Type B pancreatic cell (in vitro differentiated cells): Measurements from ENCODE around the gene NLRP7. TPM values are rescaled to one million over a fixed set of nuclear protein-coding genes. Genes with fewer than 3 reads are reported as not detected.
"Not testable (repeated sequence)": the region's sequence is repeated elsewhere in the genome, so short reads cannot be mapped to it uniquely, and the experiment has no call there.

ENCODE experiments used
- DNase-seq: peaks from one replicate; pipeline ENCODE4 v3.0.0; 2021; ENCODE audit warnings: mixed read lengths; ENCODE audit not compliant: unreplicated experiment; ENCODE audit errors: extremely low spot score
- H3K27ac Mint-ChIP-seq: 2 replicates; pipeline ENCODE4 v1.8.0; 2021; ENCODE audit warnings: mild to moderate bottlenecking, mixed read lengths
- H3K27me3 Mint-ChIP-seq: 2 replicates; pipeline ENCODE4 v1.8.0; 2021; ENCODE audit warnings: mixed read lengths
- H3K36me3 Mint-ChIP-seq: 2 replicates; pipeline ENCODE4 v1.8.0; 2021; ENCODE audit warnings: mixed read lengths
- H3K4me1 Mint-ChIP-seq: one replicate; pipeline ENCODE4 v1.8.0; 2021; ENCODE audit warnings: mixed read lengths; ENCODE audit not compliant: unreplicated experiment
- H3K4me3 Mint-ChIP-seq: 2 replicates; pipeline ENCODE4 v1.8.0; 2021; ENCODE audit warnings: mild to moderate bottlenecking, mixed read lengths
- H3K9me3 Mint-ChIP-seq: 2 replicates; pipeline ENCODE4 v1.8.0; 2021; ENCODE audit warnings: mixed read lengths
- CTCF ChIP-seq: fragments of 200-600 bp; sonication (generic); conservative IDR thresholded peaks from 2 replicates; pipeline ENCODE4 v1.5.0; 2021; ENCODE audit warnings: antibody characterized with exemption, mild to moderate bottlenecking
- total RNA-seq: library from RNA; stranded (reverse); gene quantifications from 2 replicates; pipeline ENCODE4 v1.2.1, GENCODE V29; 2021; ENCODE audit warnings: low replicate concordance

NLRP7 gene
- total RNA-seq, 1 donor from 2014 or later = not detected

- Mint-ChIP-seq H3K27me3 (peaks cover 3% of the 10 kb centered on the region), H3K4me1 (no peaks in the 10 kb centered on the region), H3K9me3 (no peaks in the 10 kb centered on the region), H3K4me3 (no peak within 1 kb of the TSS), H3K27ac (no peak within 1 kb of the TSS), H3K36me3 (no peaks in the 10 kb centered on the region)
- TF ChIP-seq CTCF = no peak
- no peak for DNase-seq
These were observed 41.4 kb downstream of the NLRP7 start, which contains the start of gene NCR1 for GRCh38 chr19:54905803-54906511. Gene NCR1, plus strand, starts transcription at chr19:54906148. Its CDS starts 40 bp downstream, at chr19:54906188.

- no peaks in the 10 kb centered on the region for H3K9me3 Mint-ChIP-seq
- no peak overlapping the region for H3K4me3 Mint-ChIP-seq
- H3K4me1 Mint-ChIP-seq = no peaks in the 10 kb centered on the region
- H3K27ac Mint-ChIP-seq = no peak overlapping the region
- no peaks in the 10 kb centered on the region for H3K27me3 Mint-ChIP-seq
- no peak for TF ChIP-seq CTCF
- no peak for DNase-seq
- no peaks in the 10 kb centered on the region for H3K36me3 Mint-ChIP-seq
These were observed 41.9 kb downstream of the NLRP7 start for GRCh38 chr19:54905421-54905802.

- H3K4me1 Mint-ChIP-seq, H3K9me3 Mint-ChIP-seq: not testable (repeated sequence)
These were observed 43.1 kb downstream of the NLRP7 start for GRCh38 chr19:54904261-54904660.

GRCh38 chr19:54903303-54903702 is 44.0 kb downstream of the NLRP7 start:
- no peaks in the 10 kb centered on the region for H3K4me1 Mint-ChIP-seq
- H3K27me3 Mint-ChIP-seq = peaks cover 12% of the 10 kb centered on the region
- H3K36me3 Mint-ChIP-seq = no peaks in the 10 kb centered on the region
- no peak for DNase-seq
- no peak overlapping the region for H3K4me3 Mint-ChIP-seq
- no peak for TF ChIP-seq CTCF
- no peak overlapping the region for H3K27ac Mint-ChIP-seq
- H3K9me3 Mint-ChIP-seq = no peaks in the 10 kb centered on the region

More at GRCh38 chr19:54904261-54904660, 43.1 kb downstream of the NLRP7 start:
- not testable (repeated sequence) for H3K27ac Mint-ChIP-seq, DNase-seq, H3K36me3 Mint-ChIP-seq, H3K4me3 Mint-ChIP-seq, H3K27me3 Mint-ChIP-seq

GRCh38 chr19:54902061-54902460 is 45.3 kb downstream of the NLRP7 start:
- peaks cover 12% of the 10 kb centered on the region for H3K27me3 Mint-ChIP-seq
- no peaks in the 10 kb centered on the region for H3K9me3 Mint-ChIP-seq
- DNase-seq = no peak
- no peak for TF ChIP-seq CTCF
- H3K4me3 Mint-ChIP-seq = no peak overlapping the region
- H3K27ac Mint-ChIP-seq = no peak overlapping the region
- no peaks in the 10 kb centered on the region for H3K4me1 Mint-ChIP-seq
- no peaks in the 10 kb centered on the region for H3K36me3 Mint-ChIP-seq

- not testable (repeated sequence) for DNase-seq, H3K4me3 Mint-ChIP-seq, H3K27ac Mint-ChIP-seq, H3K9me3 Mint-ChIP-seq, H3K4me1 Mint-ChIP-seq, H3K36me3 Mint-ChIP-seq
- peaks cover 14% of the 10 kb centered on the region for H3K27me3 Mint-ChIP-seq
These were observed 46.2 kb downstream of the NLRP7 start for GRCh38 chr19:54901153-54901552.

GRCh38 chr19:54899646-54900045 is 47.7 kb downstream of the NLRP7 start:
- peaks cover 19% of the 10 kb centered on the region for H3K27me3 Mint-ChIP-seq
- not testable (repeated sequence) for H3K27ac Mint-ChIP-seq, H3K9me3 Mint-ChIP-seq, H3K4me3 Mint-ChIP-seq, DNase-seq, H3K36me3 Mint-ChIP-seq, H3K4me1 Mint-ChIP-seq

- not testable (repeated sequence) for H3K27ac Mint-ChIP-seq, H3K9me3 Mint-ChIP-seq, H3K4me1 Mint-ChIP-seq, DNase-seq, H3K36me3 Mint-ChIP-seq, H3K4me3 Mint-ChIP-seq
- H3K27me3 Mint-ChIP-seq = peaks cover 19% of the 10 kb centered on the region
These were observed 48.6 kb downstream of the NLRP7 start for GRCh38 chr19:54898685-54899084.
